CD4-positive, alpha-beta T cell treated with Interleukin-15 for 1 hour (primary cell): ENCODE results near the gene RUNX3.

Experiments
- DNase-seq: peaks from one replicate; pipeline ENCODE4 v3.0.0-alpha.2; 2020

RUNX3 gene

GRCh38 chr1:24928689-24929397, 1.2 kb downstream of the RUNX3 start:
- peak; percentile 57 for DNase-seq

GRCh38 chr1:24927988-24928688, 1.9 kb downstream of the RUNX3 start:
- DNase-seq, result peak; percentile 45

GRCh38 chr1:24927473-24927872, 2.6 kb downstream of the RUNX3 start:
- no peak for DNase-seq

- DNase-seq, result no peak
Measured at GRCh38 chr1:24926563-24927249, 3.4 kb downstream of the RUNX3 start.

GRCh38 chr1:24925963-24926362, 4.1 kb downstream of the RUNX3 start:
- DNase-seq, result no peak

GRCh38 chr1:24925082-24925779, 4.8 kb downstream of the RUNX3 start:
- DNase-seq, result peak; percentile 87

GRCh38 chr1:24923485-24924113, 6.5 kb downstream of the RUNX3 start:
- peak; percentile 66 for DNase-seq

- DNase-seq, result no peak
Measured at GRCh38 chr1:24921938-24922662, 8.0 kb downstream of the RUNX3 start.

GRCh38 chr1:24921412-24921811, 8.7 kb downstream of the RUNX3 start:
- no peak for DNase-seq

- DNase-seq, result no peak
Measured at GRCh38 chr1:24920533-24920925, 9.5 kb downstream of the RUNX3 start.

- no peak for DNase-seq
Measured at GRCh38 chr1:24919791-24920532, 10.1 kb downstream of the RUNX3 start.

- no peak for DNase-seq
Measured at GRCh38 chr1:24918995-24919605, 11.0 kb downstream of the RUNX3 start.

GRCh38 chr1:24918370-24918769, 11.7 kb downstream of the RUNX3 start:
- no peak for DNase-seq

GRCh38 chr1:24917327-24918074, 12.6 kb downstream of the RUNX3 start:
- DNase-seq, result no peak

GRCh38 chr1:24915816-24916602, 14.1 kb downstream of the RUNX3 start:
- DNase-seq, result no peak

- DNase-seq, result no peak
Measured at GRCh38 chr1:24914226-24915069, 15.6 kb downstream of the RUNX3 start.

GRCh38 chr1:24913616-24914225, 16.4 kb downstream of the RUNX3 start:
- DNase-seq, result no peak

GRCh38 chr1:24913274-24913604, 16.8 kb downstream of the RUNX3 start:
- DNase-seq, result no peak
